HepG2 (cell line): Measurements from ENCODE around the gene MRGPRF. TPM values are rescaled to one million over a fixed set of nuclear protein-coding genes. Genes with fewer than 3 reads are reported as not detected.

Experiments used
- ATAC-seq: fragments of 200-7000 bp; cut with Tn5 transposase; 3 replicates; pipeline ENCODE4 v1.9.1; 2020; ENCODE audit warnings: mild to moderate bottlenecking, moderate library complexity
- BruUV-seq: library from RNA; stranded (reverse); fragments of 400-500 nt; replicated peaks from 2 replicates; lab custom pipeline; 2021; lab: Mats Ljungman, UMichigan
- CTCF ChIA-PET: fragments of 300-600 bp; formaldehyde crosslinking; extraction: SDS; loops from one replicate; lab custom pipeline; 2021; ENCODE audit warnings: low total read pairs, inconsistent platforms, low intra/inter-chr PET ratio; lab: Yijun Ruan, JAX
- POLR2A ChIA-PET: fragments of 350-600 bp; sonication (Branson Sonifier 250); formaldehyde crosslinking; loops from one replicate; lab custom pipeline; 2020; ENCODE audit warnings: antibody characterized with exemption, inconsistent platforms; lab: Yijun Ruan, JAX
- DNase-seq: peaks from one replicate; pipeline ENCODE4 v3.0.0-alpha.2; 2015; ENCODE audit warnings: low spot score
- FAIRE-seq: peaks from 3 replicates; lab custom pipeline; 2011; peaks lifted over from hg19 to GRCh38; lab: Jason Lieb, UNC
- H2AFZ ChIP-seq: one replicate; pipeline ENCODE4 v1.6.1; 2011; ENCODE audit warnings: low read length, inconsistent platforms
- H3K27ac ChIP-seq: fragments of 300-600 bp; 3 replicates; pipeline ENCODE4 v1.8.0; 2011; ENCODE audit warnings: mixed run types, mild to moderate bottlenecking, mixed read lengths, low read length, inconsistent platforms; ENCODE audit not compliant: insufficient read depth; ENCODE audit errors: extremely low read length
- H3K27me3 ChIP-seq, 2 experiments: fragments of 200-600 bp in 1 of 2; 2 replicates in 1 of 2; 3 replicates in 1 of 2; pipeline versions ENCODE4 v1.6.0 to v1.8.0; 2011; ENCODE audit warnings: low read length in 2 of 2, mild to moderate bottlenecking in 2 of 2, moderate library complexity in 2 of 2, inconsistent platforms in 1 of 2; ENCODE audit not compliant: insufficient read depth in 2 of 2, control insufficient read depth in 1 of 2
- H3K36me3 ChIP-seq, 2 experiments: fragments of 200-600 bp in 1 of 2; replicated peaks in 1 of 2; 2 replicates in 1 of 2; 3 replicates in 1 of 2; pipeline versions ENCODE4 v1.5.1 to v1.8.0; 2011; ENCODE audit warnings: low read length in 2 of 2, inconsistent platforms in 1 of 2; ENCODE audit not compliant: insufficient read depth in 2 of 2, control insufficient read depth in 1 of 2
- H3K4me1 ChIP-seq: 2 replicates; pipeline ENCODE4 v1.5.1; 2012; ENCODE audit warnings: low read length, inconsistent platforms; ENCODE audit not compliant: insufficient read depth
- H3K4me2 ChIP-seq: 2 replicates; pipeline ENCODE4 v1.6.0; 2011; ENCODE audit warnings: low read depth, low read length, inconsistent platforms
- H3K4me3 ChIP-seq, 3 experiments: fragments of 200-600 bp in 1 of 3; sonication (generic), shearing (Covaris generic) in 1 of 3; replicated peaks in 1 of 3; 2 replicates each; pipeline ENCODE4 v1.5.1; 2011 to 2016; ENCODE audit warnings: low read length in 3 of 3, inconsistent platforms in 2 of 3, low read depth in 2 of 3, mild to moderate bottlenecking in 2 of 3, control low read depth in 1 of 3, mixed read lengths in 1 of 3; ENCODE audit not compliant: insufficient read depth in 1 of 3
- H3K79me2 ChIP-seq: one replicate; pipeline ENCODE4 v1.6.1; 2011; ENCODE audit warnings: low read length, inconsistent platforms; ENCODE audit not compliant: insufficient read depth
- H3K9ac ChIP-seq: 2 replicates; pipeline ENCODE4 v1.6.0; 2011; ENCODE audit warnings: mild to moderate bottlenecking, low read depth, low read length, inconsistent platforms; ENCODE audit not compliant: insufficient read depth
- H3K9me3 ChIP-seq: 2 replicates; pipeline ENCODE4 v1.5.1; 2012; ENCODE audit warnings: mild to moderate bottlenecking, low read length
- H4K20me1 ChIP-seq: 2 replicates; pipeline ENCODE4 v1.6.0; 2011; ENCODE audit warnings: inconsistent platforms, mild to moderate bottlenecking, low read length, moderate library complexity; ENCODE audit not compliant: insufficient read depth
- FOXM1 ChIP-seq: sonication (generic); formaldehyde crosslinking; IDR thresholded peaks from 2 replicates; pipeline ENCODE4 v1.5.0; 2020; ENCODE audit warnings: missing genetic modification reagents
- KLF12 ChIP-seq: sonication (generic); formaldehyde crosslinking; IDR thresholded peaks from 2 replicates; pipeline ENCODE4 v1.4.0; 2020; ENCODE audit warnings: missing genetic modification reagents, borderline replicate concordance
- ZNF776 ChIP-seq: sonication (generic); formaldehyde crosslinking; IDR thresholded peaks from 2 replicates; pipeline ENCODE4 v1.4.0; 2020; ENCODE audit warnings: mild to moderate bottlenecking, missing genetic modification reagents
- WGBS: methylation state at CpG from one replicate; pipeline ENCODE4 v1.1.6; 2017; ENCODE audit warnings: low lambda C conversion rate; 5-methylcytosine and 5-hydroxymethylcytosine counted together
- in situ Hi-C: cut with HindIII; loops from 2 replicates; pipeline ENCODE4 v1.10.0; 2017; ENCODE audit warnings: low pct_unique_long_range_greater_than_20kb; ENCODE audit not compliant: extremely low pct_ligation_motif_present
- intact Hi-C: fragments of 100-400 bp; cut with micrococcal nuclease; formaldehyde crosslinking; loops from one replicate; pipeline ENCODE4 v1.10.0; 2022; ENCODE audit not compliant: unreplicated experiment
- polyA plus RNA-seq, 8 experiments: library from polyadenylated mRNA; depleted of rRNA in 3 of 8; stranded (reverse) in 7 of 8; unstranded in 1 of 8; fragments of >200 nt; fragmentation: Illumina TruSeq in 4 of 8; extraction: Trizol in 4 of 8; gene quantifications; 2 replicates each; pipeline versions ENCODE4 v1.2.1 to v1.2.3, GENCODE V29; 2011 to 2016; ENCODE audit warnings: low read depth in 4 of 8, missing spikeins in 1 of 8, mixed read lengths in 1 of 8; ENCODE audit not compliant: insufficient read depth in 1 of 8
- total RNA-seq, 5 experiments: library from RNA; depleted of rRNA; stranded (reverse); fragments of >200 nt; fragmentation: Illumina TruSeq; extraction: Trizol; gene quantifications; 2 replicates each; pipeline ENCODE4 v1.2.3, GENCODE V29; 2016; ENCODE audit warnings: low read depth in 1 of 5
- TF ChIP-seq, protein P1 (sequence below): sonication (generic); formaldehyde crosslinking; IDR thresholded peaks from 2 replicates; pipeline ENCODE4 v1.5.0; 2020; ENCODE audit warnings: missing genetic modification reagents, mild to moderate bottlenecking, borderline replicate concordance
- TF ChIP-seq, protein P2 (sequence below): sonication (generic); formaldehyde crosslinking; IDR thresholded peaks from 2 replicates; pipeline ENCODE4 v1.4.0; 2020; ENCODE audit warnings: missing genetic modification reagents

MRGPRF gene
- total and polyA plus RNA-seq, 2 of the 13 experiments (the other 11 are each of a cell fraction or from before 2014, with no cell fraction given), result not detected

DNA sequence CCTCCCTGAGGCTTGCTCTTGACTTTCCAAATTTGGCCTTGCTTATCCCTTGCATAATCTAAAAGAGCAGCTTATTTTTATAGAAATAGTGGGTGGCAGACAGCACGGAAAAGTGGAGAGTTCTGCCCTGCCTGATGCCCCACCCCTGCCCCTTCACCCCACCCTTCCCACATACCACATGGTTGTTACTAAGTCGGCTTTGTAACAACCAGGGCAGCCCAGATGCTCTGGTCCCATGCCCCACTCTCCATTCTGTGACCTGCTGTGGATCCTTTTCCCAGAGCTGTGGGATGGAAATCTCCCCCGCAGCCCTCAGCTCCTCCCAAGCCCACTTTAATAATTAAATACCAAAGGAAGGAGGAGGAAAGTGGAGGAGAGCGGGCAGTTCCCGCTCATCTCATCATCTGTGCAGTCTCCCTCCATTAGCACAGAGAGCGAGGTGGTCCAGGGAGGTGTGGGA is 10.9 kb downstream of the MRGPRF start:
- Histone ChIP-seq H3K4me3 (no peak overlapping the region), H3K27me3 (peaks cover 4 to 64% of the 10 kb centered on the region in 2 experiments; a peak in 4 of 5 replicates), H4K20me1 (no peaks in the 10 kb centered on the region), H3K4me2 (no peak overlapping the region), H3K36me3 (no peaks in the 10 kb centered on the region), H3K9ac (no peak overlapping the region), H2AFZ (no peak overlapping the region), H3K27ac (no peak overlapping the region), H3K9me3 (no peaks in the 10 kb centered on the region)
- FAIRE-seq (no peak), ATAC-seq (no peak), DNase-seq (no peak)
- ChIA-PET POLR2A (no interaction called here), CTCF (no interaction called here)
- in situ Hi-C loops, result no loop called here
- no TSS peak for BruUV-seq
- 79% methylated on average over 4 of the region's 6 CpGs for WGBS
- TF ChIP-seq, protein P1, sequence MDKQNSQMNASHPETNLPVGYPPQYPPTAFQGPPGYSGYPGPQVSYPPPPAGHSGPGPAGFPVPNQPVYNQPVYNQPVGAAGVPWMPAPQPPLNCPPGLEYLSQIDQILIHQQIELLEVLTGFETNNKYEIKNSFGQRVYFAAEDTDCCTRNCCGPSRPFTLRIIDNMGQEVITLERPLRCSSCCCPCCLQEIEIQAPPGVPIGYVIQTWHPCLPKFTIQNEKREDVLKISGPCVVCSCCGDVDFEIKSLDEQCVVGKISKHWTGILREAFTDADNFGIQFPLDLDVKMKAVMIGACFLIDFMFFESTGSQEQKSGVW (CRISPR knock-in tag), result no peak
- TF ChIP-seq, protein P2, sequence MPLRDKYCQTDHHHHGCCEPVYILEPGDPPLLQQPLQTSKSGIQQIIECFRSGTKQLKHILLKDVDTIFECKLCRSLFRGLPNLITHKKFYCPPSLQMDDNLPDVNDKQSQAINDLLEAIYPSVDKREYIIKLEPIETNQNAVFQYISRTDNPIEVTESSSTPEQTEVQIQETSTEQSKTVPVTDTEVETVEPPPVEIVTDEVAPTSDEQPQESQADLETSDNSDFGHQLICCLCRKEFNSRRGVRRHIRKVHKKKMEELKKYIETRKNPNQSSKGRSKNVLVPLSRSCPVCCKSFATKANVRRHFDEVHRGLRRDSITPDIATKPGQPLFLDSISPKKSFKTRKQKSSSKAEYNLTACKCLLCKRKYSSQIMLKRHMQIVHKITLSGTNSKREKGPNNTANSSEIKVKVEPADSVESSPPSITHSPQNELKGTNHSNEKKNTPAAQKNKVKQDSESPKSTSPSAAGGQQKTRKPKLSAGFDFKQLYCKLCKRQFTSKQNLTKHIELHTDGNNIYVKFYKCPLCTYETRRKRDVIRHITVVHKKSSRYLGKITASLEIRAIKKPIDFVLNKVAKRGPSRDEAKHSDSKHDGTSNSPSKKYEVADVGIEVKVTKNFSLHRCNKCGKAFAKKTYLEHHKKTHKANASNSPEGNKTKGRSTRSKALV (CRISPR knock-in tag), result no peak
- TF ChIP-seq ZNF776 (CRISPR knock-in tag) (no peak), FOXM1 (CRISPR knock-in tag) (no peak), KLF12 (CRISPR knock-in tag) (no peak)
- TF ChIP-seq, all 625 proteins: peak for 0
- H3K4me1 ChIP-seq, result peaks cover 14% of the 10 kb centered on the region
- intact Hi-C loops, result no loop called here
- H3K79me2 ChIP-seq, result no peaks in the 10 kb centered on the region
